SK-MEL-5 (cell line): Measurements from ENCODE around the gene HDLBP. TPM values are rescaled to one million over a fixed set of nuclear protein-coding genes. Genes with fewer than 3 reads are reported as not detected.

Source experiments
- DNase-seq: peaks from one replicate; pipeline ENCODE4 v3.0.0-alpha.2; 2016; ENCODE audit warnings: low read depth, low spot score
- in situ Hi-C: cut with HindIII; loops from 2 replicates; pipeline ENCODE4 v1.10.0; 2016; ENCODE audit warnings: low sequenced_read_pairs, high pct_unique_total_duplicates, low pct_unique_long_range_greater_than_20kb
- total RNA-seq: library from RNA; depleted of rRNA; stranded (reverse); fragments of >200 nt; shearing (Covaris generic); gene quantifications from 2 replicates; pipeline ENCODE4 v1.2.3, GENCODE V29; 2014

HDLBP gene
- total RNA-seq, 1 experiment from 2014 or later = 592 TPM

DNA sequence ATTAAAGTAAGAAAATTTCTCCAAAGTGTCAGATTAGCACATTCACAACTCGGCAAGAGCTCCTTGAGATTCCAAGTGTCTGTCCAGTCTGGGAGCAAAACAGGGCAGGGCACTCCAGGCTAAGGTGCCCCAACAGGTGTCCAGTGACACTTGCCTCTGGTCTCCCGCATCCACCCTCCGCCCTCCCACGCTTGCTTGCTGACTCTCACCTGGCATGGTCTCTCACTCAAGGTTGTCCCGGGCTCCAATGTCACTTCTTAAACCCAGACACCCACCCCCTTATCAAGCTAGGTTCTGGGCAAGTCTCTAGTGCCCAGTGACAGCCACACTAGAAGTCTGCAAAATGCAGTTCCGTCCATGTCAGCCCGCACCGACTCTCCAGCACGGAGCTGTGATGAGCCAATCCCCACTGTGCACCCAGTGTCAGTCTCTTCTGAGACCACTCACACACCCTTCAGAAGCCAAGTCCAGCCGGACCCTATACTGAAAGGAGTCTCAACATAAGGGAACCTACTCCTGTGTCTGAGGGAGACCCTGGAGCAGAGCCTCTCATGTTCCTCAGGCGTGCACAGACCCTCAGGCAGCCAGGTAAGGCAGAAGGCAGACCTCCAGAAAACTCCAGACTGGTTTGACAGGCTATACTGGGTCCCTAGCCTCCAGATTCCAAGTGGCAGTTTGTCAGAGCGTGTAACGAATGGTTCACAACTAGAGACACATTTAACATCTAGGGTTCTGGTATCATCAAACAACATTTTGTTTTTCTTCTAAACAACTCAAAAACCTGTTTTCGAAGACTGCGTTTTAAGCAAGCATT lies 45.6 kb downstream of the HDLBP start:
- DNase-seq = no peak
- in situ Hi-C loops = no loop called here

DNA sequence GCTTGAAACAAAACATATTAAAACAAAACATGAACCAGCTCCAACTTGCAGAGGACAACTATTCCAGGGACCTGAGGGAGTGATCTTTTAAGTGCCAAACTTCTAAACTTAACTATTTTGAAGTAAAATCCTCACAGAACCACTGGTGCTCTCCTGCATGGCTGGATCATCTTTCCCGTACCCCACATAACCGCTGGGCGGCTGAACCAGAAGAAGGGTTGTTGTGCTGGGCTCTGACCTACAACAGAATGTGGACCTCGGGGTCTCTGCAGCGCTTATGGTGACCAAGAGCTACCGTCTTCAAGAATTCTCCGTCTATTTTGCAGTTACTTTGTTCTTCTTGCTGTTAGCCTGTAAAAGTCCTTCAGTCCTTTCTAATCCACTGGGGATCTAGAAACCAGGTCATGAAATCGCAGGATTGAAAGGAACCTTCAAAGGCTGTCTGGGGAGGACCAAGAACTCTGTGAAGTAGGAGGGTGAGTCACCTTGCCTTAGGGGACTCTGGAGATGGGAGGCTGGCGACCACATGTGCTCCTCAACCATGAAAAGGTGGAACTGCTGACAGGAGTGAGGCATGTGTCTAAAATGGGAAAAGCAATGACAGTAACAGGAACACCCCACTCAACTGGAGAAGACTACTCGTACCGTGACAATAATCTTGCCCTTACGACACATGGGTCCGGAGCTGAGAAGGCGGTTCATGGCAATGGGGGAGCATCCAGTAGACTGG lies 46.6 kb downstream of the HDLBP start:
- in situ Hi-C loops = no loop called here

DNA sequence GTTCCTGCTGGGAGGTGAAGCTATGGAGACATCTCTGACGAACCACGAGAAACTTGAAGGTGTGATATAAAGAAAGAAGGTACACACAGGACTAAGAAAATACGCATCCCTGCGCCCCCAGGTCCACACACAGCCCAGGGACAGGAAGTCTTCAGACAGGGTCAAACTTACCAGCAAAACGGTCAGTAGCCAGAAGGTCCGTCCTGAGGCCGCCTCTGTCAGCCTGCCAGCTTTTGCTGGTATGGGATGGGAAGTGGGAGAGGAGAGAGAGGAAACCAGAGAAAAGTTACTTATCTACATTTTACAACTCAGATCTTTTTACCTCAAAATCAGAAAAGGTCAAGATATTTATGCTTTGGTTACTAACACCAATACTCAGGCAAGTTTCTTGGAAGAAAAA lies 47.2 kb downstream of the HDLBP start:
- no peak for DNase-seq
- in situ Hi-C loops = no loop called here

More for the DNA sequence above, 46.6 kb downstream of the HDLBP start:
- DNase-seq = peak; percentile 50

DNA sequence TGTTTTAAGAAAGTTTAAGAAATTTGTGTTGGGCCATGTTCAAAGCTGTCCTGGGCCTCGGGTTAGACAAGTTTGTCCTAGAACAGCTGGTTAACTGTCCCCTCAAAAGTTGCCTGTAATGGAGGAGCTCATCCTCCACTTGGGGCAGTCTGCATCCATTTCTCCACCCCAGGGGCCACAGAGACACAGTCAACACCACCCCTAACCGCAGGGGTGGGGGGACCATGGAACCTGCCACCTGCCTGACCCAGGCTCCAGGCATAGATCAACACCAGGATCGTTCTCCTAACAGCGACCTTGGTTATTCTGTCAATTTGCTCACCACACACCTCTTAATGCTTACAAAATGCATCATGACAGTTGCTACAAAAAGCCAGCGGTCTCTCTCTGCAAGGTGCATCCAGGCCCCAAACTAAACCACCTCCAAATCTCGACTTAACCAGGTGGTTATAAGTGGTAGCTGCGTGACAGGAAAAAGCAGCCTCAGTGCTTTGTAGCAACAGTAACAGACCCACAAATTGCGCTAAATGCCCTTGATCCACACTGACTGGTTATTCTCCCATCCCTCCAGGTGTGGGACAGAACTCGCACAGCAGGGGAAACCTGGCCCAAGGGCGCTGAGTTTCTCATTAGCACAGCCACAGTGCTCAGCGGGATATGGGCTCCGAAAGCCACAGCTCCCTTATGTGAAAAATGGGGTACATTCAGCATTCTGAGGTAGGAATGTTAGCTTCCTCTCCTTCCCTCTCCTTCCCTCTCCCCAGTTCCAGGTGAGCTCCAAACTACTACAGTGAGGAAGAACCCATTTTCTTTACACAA lies 48.0 kb downstream of the HDLBP start:
- no peak for DNase-seq
- in situ Hi-C loops = no loop called here

DNA sequence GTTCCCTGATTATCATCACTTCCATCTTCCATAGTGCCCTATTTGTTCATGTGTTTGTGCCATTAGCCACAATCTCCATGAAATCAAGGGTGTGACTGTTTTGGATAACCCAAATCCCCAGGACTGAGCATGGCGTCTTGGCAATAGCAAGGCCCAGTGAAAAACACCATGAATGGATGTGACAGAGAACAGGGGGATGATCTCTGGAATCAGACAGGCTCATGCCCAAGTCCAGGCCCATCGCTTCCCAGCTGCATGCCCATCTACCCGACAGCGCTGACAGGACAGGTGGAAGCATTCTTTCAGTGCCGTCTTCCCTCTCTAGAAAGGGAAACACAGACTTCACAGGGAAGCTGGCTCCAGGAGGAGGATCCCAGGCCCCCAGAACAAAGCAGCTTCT lies 50.0 kb downstream of the HDLBP start:
- in situ Hi-C loops = no loop called here

DNA sequence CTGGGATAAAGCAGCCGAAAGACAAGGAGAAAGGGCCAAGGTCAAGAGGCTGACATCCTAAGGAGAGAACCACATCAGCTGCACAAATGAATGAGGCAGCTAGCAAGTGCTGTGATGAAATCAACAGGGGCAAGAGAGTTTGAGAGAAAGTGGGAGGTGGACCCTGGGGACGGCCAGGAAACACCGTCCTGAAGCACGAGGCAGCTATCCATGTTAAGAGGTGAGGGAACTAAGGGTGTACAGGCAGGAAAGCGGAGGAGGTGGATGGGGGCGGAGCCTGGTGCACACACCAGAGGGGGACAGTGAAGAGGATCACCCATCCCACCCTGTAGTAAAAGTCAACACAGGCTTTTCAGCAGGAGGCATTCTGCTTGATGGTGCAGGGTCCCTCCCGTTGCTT lies 52.4 kb downstream of the HDLBP start:
- DNase-seq = no peak

More for the DNA sequence above, 50.0 kb downstream of the HDLBP start:
- no peak for DNase-seq

DNA sequence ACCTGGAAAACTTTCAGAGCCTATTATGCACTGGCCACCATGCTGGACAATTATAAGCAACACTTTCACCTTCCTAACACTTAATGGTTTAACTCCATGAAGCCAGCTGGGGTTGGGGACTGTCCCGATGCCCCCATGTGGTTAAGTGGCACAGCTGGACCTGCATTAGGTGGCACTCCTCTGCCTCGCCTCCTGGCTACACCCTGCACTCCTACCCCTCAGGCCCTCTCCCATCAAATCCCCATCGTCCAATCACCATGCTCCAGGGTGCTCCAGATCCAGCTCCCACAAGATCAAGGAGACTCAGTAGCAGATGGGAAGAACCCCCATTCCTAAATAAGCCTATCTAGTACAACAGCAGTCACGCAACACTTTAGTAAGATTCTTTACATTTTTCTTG lies 53.8 kb downstream of the HDLBP start:
- no peak for DNase-seq
- in situ Hi-C loops = no loop called here

More for the DNA sequence above, 52.4 kb downstream of the HDLBP start:
- in situ Hi-C loops = no loop called here

DNA sequence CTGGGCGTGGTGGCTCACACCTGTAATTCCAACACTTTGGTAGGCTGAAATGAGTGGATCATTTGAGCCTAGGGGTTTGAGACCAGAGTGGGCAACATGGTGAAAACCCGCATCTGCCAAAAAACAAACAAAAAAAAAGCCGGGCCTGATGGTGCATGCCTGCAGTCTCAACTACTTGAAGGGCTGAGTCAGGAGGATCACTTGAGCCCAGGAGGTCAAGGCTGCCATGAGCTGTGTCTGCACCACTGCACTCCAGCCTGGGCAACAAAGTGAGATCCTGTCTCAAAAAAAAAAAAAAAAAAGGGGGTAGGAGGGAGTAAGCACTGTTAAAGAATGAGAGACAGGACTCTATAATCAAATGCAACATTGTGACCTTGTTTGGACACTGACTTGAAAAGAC lies 54.6 kb downstream of the HDLBP start:
- DNase-seq = no peak
- in situ Hi-C loops = no loop called here

DNA sequence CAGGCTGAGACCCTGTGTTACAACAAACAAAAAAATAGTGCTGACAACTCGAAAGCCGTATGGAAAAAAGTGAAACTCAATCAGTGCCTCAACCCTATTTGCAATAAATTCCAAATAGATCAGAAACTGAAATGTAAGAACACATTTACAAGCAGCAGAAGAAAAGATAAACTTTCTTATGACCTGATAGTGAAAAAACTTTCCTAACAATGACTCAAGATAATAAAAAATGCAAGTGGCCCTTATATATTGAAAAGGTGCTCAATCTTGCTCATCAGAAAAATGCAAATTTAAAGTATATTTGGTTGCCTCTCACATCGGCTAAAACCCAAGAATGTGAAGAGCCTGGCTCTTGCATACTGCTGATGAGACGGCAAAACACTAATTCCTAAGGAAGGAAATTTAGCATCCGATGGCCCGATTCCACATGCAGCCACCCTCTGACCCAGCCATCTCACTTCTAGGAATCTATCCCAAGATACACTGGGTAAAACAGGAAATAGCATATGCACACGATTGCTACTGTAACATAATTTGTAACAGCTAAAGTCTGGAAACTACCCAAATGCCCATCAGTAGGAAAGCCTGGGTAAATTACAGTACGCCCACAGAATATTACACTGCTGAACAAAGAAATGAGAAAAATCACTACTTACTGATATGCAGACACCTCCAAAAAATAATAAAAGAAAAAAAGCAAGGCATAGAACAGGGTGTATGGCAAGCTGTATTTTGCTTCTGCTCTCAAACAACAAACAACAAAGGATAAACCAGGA lies 56.8 kb downstream of the HDLBP start:
- DNase-seq = no peak
- in situ Hi-C loops = no loop called here

DNA sequence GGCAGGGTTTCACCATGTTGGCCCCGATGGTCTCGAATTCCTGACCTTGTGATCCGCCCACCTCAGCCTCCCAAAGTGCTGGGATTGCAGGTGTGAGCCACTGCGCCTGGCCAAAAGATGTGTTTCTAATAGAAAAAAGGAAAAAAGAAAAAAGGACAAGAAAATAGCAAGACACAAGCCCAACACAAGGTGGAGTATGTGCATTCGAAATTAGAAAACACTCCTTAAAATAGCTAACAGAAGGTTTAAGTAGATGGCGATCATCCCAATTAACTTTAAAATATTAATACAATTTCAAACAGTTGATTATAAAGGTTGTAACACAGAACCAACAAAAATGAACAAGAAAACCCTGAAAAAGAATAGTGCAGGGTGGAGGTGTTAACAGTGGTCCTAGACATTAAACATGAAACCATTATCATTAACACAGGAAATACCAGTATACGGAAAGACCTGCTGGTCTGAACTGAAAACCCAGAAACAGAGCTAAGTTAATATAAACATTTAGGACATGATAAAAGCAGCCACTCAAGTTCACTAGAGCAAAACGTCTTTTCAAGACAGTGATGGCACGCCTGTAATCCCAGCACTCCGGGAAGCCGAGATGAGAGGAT lies 57.9 kb downstream of the HDLBP start:
- in situ Hi-C loops = no loop called here

DNA sequence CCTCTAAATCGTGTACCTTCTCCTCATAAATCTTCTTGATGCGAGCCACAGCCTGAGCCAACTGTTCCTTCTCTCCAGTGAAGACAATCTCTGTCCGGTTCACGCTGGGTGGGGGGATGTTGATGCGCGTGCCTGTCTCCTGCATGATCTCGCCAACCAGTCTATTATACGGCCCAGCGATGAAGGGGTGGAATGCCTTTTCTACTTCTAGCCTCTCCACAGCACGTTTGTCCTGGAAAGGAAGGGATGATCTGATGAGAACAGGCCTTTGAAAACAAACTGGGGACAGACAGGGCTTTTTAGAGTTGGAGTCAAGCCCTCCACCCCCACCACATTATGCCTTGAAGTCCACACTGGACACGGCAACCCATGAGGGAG lies 59.3 kb downstream of the HDLBP start:
- in situ Hi-C loops = no loop called here
- DNase-seq = no peak

More for the DNA sequence above, 57.9 kb downstream of the HDLBP start:
- no peak for DNase-seq

DNA sequence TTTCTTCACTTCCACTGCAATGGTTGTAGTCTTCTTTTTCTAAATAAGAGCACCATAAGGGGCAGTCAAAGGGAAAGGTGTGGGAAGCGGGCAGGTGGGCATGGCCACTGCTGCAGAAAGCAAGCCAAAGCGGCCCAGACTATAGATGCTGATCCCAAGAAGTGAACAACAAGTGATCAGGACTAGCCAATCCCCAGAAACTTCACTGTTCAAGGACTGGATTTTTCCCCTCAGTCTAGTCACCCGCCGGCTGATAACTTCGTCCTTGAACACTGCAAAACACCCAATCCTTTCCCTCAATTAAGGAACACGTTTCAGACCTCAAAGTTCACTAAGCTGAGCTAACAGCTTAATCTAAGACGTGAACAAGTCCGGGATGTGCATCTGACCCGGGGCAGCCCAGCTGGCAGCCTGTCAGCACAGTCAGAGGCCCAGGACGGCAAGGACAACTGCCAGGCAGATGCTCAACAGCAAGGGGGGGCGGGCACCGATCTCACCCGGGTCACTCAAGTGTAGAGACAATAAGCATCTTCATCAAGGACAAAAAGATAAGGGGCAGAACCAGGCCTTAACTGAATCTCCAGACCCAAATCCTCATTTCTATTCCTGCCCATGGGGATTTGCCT lies 59.8 kb downstream of the HDLBP start:
- DNase-seq = no peak
- in situ Hi-C loops = no loop called here

DNA sequence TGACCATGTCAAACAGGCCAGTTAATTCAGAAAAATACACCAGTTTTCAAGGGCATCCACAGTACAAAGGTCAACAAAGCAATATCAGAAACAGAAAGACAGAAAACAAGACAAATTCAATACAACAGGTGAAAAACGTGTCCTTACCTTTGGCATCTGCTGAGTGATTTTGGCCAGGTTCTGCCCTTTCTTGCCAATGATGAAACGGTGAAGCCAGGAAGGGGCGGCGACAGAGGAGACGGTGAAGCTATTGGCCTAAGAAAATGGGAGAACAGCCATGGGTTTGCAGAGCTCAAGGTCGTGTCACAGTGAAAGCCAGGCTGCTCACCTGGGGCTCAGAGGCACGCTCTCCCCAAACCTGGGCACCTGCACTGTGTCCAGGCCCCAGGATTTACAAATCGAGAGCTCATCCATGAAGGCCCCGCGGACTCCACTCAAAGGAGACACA lies 60.5 kb downstream of the HDLBP start:
- no peak for DNase-seq
- in situ Hi-C loops = no loop called here

DNA sequence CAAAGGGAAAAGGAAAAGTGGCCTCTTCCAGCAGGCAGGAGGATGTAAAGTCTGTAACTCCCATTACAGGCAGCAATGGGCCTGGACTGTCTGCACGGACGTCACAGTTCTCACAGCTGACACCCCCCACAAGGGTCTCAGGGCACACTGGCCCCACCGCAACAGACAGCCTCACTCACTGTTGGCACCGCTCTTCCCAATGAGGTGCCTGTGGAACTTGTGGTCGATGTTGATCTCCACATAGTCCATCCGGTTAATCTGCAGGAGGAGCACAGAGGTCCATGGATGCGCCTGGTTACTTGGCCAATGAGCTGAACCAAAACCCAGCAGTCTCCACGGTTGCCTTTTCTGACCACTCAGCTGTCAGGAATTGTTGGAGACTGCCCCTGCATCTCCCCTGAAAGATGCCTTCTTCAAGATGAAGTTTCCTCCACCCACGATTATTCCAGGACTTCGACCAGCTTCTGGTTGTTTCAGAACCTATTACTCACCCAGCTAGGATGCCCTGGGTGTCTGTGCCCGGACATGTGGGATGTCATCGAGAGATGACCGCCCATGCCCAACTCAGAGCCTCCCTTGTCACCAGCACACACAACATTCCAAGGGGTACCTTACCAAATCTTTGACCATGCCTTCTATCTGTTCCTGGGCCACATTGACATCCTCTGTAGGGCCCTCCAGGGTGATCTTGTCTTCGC lies 62.5 kb downstream of the HDLBP start:
- in situ Hi-C loops = no loop called here
- no peak for DNase-seq

DNA sequence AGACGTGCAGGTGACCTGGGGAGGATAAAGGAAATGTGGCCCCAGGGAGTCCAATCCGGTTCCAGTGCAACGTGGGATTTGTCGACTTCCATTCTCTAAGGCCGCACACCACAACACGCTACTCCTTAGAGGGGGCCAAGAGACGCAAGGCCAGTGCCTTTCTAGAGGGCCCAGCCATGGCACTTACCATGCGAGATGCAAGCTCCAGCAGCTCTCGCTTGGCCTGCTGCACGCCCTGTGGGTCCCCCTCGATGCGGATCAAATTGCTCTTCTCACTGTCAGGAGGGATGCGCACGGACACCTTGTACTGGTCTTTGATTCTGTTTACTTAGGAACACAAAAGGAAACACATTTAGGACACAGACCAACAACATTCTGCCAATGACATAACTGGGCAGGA lies 65.8 kb downstream of the HDLBP start:
- in situ Hi-C loops = no loop called here
- no peak for DNase-seq

DNA sequence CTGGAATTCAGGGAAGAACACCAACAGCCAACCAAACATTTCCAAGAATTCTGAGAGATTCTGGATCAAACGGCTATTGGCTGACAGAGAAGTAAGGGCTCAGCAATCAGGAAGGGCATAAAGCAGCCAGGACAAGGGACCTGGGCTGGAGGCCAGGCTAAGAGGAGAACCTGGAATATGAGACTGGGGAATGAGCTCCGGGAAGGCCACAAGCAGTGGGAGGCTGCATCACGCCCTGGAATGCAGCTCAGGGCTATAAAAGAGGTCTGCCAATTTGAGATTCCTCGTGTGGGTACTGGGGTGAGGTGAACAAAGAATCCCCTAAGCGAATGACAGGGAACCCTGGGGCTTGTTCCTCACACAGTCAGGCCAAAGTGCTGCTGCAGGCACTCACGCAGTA lies 66.6 kb downstream of the HDLBP start:
- in situ Hi-C loops = no loop called here
- no peak for DNase-seq
